ENCODE results near the gene MCF2L.

- TF ChIP-seq, protein P1, sequence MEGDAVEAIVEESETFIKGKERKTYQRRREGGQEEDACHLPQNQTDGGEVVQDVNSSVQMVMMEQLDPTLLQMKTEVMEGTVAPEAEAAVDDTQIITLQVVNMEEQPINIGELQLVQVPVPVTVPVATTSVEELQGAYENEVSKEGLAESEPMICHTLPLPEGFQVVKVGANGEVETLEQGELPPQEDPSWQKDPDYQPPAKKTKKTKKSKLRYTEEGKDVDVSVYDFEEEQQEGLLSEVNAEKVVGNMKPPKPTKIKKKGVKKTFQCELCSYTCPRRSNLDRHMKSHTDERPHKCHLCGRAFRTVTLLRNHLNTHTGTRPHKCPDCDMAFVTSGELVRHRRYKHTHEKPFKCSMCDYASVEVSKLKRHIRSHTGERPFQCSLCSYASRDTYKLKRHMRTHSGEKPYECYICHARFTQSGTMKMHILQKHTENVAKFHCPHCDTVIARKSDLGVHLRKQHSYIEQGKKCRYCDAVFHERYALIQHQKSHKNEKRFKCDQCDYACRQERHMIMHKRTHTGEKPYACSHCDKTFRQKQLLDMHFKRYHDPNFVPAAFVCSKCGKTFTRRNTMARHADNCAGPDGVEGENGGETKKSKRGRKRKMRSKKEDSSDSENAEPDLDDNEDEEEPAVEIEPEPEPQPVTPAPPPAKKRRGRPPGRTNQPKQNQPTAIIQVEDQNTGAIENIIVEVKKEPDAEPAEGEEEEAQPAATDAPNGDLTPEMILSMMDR (IDR thresholded peaks at IDR 0.05) = no peak
- TF ChIP-seq POLR2A (IDR thresholded peaks at IDR 0.05) = no peak
These were observed 11.7 kb upstream of the MCF2L start for GRCh38 chr13:112957295-112957677.
